Measurements from ENCODE around the gene TP53BP1. TPM values are rescaled to one million over a fixed set of nuclear protein-coding genes. Genes with fewer than 3 reads are reported as not detected.
"Not testable (repeated sequence)": the region's sequence is repeated elsewhere in the genome, so short reads cannot be mapped to it uniquely, and the experiment has no call there.

TP53BP1 gene
- total RNA-seq, 2 experiments from 2014 or later: 27.1 to 27.5 TPM

GRCh38 chr15:43408789-43409188 lies 84.2 kb downstream of the TP53BP1 start:
- Mint-ChIP-seq H3K36me3 (peaks cover 31% of the 10 kb centered on the region), H3K4me3 (no peak overlapping the region), H3K27ac (no peak overlapping the region), H3K4me1 (no peaks in the 10 kb centered on the region), H3K27me3 (no peaks in the 10 kb centered on the region), H3K9me3 (no peaks in the 10 kb centered on the region)
- DNase-seq (no peak), ATAC-seq (ENCODE audit: low read depth) (no peak)
- POLR2A ChIA-PET: no interaction called here

- H3K36me3 Mint-ChIP-seq: peaks cover 30% of the 10 kb centered on the region
- no peak for ATAC-seq (ENCODE audit: low read depth)
- H3K27ac Mint-ChIP-seq: no peak overlapping the region
These were observed 86.1 kb downstream of the TP53BP1 start for GRCh38 chr15:43406808-43407207.

DNA sequence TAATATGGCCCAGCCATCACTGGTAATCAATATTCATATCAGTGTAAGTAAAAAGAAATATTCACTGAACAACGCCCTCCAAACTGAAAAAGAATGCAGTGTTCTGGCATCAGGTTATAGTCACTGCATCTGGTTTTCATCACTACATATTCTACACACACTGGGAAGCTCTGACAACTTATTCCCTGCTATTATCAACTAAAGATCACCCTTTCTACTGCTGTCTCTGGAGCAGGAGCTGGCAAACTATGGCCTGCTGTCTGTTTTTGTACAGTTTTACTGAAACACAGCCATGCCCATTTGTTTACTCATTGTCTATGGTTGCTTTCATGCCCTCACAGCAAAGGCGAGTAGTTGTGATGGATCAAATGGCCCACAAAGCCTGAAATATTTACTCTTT lies 86.8 kb downstream of the TP53BP1 start:
- H3K4me3 Mint-ChIP-seq: no peak overlapping the region
- peaks cover 32% of the 10 kb centered on the region for H3K36me3 Mint-ChIP-seq
- POLR2A ChIA-PET: interaction anchor here (1.0 kb wide), 1 partner anchor 10 kb away, joined by 3 read pairs; no protein-coding TSS in a partner anchor

More at GRCh38 chr15:43406808-43407207, 86.1 kb downstream of the TP53BP1 start:
- Mint-ChIP-seq H3K4me1 (no peaks in the 10 kb centered on the region), H3K27me3 (no peaks in the 10 kb centered on the region), H3K9me3 (no peaks in the 10 kb centered on the region), H3K4me3 (no peak overlapping the region)
- POLR2A ChIA-PET: interaction anchor here (1.0 kb wide), 1 partner anchor 10 kb away, joined by 3 read pairs; no protein-coding TSS in a partner anchor
- DNase-seq: no peak

DNA sequence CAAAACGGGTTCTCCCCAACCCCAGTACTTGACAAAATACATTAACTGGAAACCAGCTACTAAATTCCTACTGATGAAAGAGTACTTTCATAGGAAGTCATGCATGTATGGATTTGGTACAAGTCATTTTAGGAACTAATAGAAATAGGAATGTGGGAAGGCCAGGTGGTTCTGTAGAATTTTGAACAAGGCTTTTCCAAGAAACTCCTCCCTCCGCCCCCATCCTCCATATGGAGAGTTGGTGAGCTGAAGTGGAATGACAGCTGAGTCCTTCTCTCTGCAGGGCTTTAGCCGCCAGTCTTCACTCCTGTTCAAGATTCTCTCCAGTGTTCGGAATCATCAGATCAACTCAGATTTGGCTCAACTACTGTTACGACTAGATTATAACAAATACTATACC lies 88.8 kb downstream of the TP53BP1 start:
- H3K4me1 Mint-ChIP-seq: no peaks in the 10 kb centered on the region
- no peaks in the 10 kb centered on the region for H3K9me3 Mint-ChIP-seq
- POLR2A ChIA-PET: no interaction called here
- H3K36me3 Mint-ChIP-seq: peaks cover 29% of the 10 kb centered on the region
- H3K27ac Mint-ChIP-seq: no peak overlapping the region
- no peak for ATAC-seq (ENCODE audit: low read depth)
- no peak overlapping the region for H3K4me3 Mint-ChIP-seq
- no peaks in the 10 kb centered on the region for H3K27me3 Mint-ChIP-seq
- no peak for DNase-seq

More for the DNA sequence above, 86.8 kb downstream of the TP53BP1 start:
- ATAC-seq (ENCODE audit: low read depth) (no peak), DNase-seq (no peak)
- H3K9me3 Mint-ChIP-seq: no peaks in the 10 kb centered on the region
- H3K27me3 Mint-ChIP-seq: no peaks in the 10 kb centered on the region
- H3K4me1 Mint-ChIP-seq: no peaks in the 10 kb centered on the region
- no peak overlapping the region for H3K27ac Mint-ChIP-seq

- H3K27me3 Mint-ChIP-seq: no peaks in the 10 kb centered on the region
- H3K4me3 Mint-ChIP-seq: no peak overlapping the region
- H3K36me3 Mint-ChIP-seq: peaks cover 30% of the 10 kb centered on the region
- H3K4me1 Mint-ChIP-seq: no peaks in the 10 kb centered on the region
- DNase-seq (no peak), ATAC-seq (ENCODE audit: low read depth) (no peak)
- POLR2A ChIA-PET: interaction anchor here (1.0 kb wide), 1 partner anchor 14 kb away, joined by 3 read pairs; no protein-coding TSS in a partner anchor
- no peaks in the 10 kb centered on the region for H3K9me3 Mint-ChIP-seq
- no peak overlapping the region for H3K27ac Mint-ChIP-seq
These were observed 89.3 kb downstream of the TP53BP1 start for GRCh38 chr15:43403616-43404015.

DNA sequence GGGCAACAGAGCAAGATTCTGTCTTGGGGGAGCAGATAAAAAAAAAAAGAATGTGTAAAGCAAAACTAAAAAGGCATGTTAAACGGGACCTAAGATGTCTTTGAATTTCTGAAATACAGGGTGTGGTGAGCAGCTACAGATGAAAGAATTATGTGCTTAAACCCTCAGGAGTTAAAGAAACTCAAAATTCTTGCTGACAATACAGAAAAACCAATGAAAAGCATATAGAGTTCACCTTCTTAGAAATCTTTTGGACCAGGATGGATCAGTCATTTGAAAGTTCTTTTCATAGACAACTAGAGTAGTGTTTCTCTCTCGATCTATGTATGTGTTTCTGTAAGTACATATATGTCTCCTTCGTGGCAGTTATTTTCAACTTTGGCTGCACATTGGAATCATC lies 90.7 kb downstream of the TP53BP1 start:
- H3K4me1 Mint-ChIP-seq: no peaks in the 10 kb centered on the region
- no peaks in the 10 kb centered on the region for H3K27me3 Mint-ChIP-seq
- no peaks in the 10 kb centered on the region for H3K9me3 Mint-ChIP-seq
- no peak overlapping the region for H3K27ac Mint-ChIP-seq
- POLR2A ChIA-PET: no interaction called here
- DNase-seq: no peak
- no peak for ATAC-seq (ENCODE audit: low read depth)
- H3K4me3 Mint-ChIP-seq: no peak overlapping the region
- peaks cover 25% of the 10 kb centered on the region for H3K36me3 Mint-ChIP-seq

GRCh38 chr15:43393592-43393991 lies 99.4 kb downstream of the TP53BP1 start:
- DNase-seq; POLR2A ChIA-PET; H3K4me1 Mint-ChIP-seq; H3K27ac Mint-ChIP-seq; ATAC-seq (ENCODE audit: low read depth); H3K9me3 Mint-ChIP-seq; H3K27me3 Mint-ChIP-seq; H3K4me3 Mint-ChIP-seq: not testable (repeated sequence)
- peaks cover 32% of the 10 kb centered on the region for H3K36me3 Mint-ChIP-seq

- H3K9me3 Mint-ChIP-seq: no peaks in the 10 kb centered on the region
- peaks cover 2% of the 10 kb centered on the region for H3K4me1 Mint-ChIP-seq
- ATAC-seq (ENCODE audit: low read depth) (no peak), DNase-seq (no peak)
- peaks cover 37% of the 10 kb centered on the region for H3K36me3 Mint-ChIP-seq
- no peak overlapping the region for H3K4me3 Mint-ChIP-seq
- POLR2A ChIA-PET: no interaction called here
- no peaks in the 10 kb centered on the region for H3K27me3 Mint-ChIP-seq
- H3K27ac Mint-ChIP-seq: no peak overlapping the region
These were observed 102.2 kb downstream of the TP53BP1 start for GRCh38 chr15:43390723-43391122.

DNA sequence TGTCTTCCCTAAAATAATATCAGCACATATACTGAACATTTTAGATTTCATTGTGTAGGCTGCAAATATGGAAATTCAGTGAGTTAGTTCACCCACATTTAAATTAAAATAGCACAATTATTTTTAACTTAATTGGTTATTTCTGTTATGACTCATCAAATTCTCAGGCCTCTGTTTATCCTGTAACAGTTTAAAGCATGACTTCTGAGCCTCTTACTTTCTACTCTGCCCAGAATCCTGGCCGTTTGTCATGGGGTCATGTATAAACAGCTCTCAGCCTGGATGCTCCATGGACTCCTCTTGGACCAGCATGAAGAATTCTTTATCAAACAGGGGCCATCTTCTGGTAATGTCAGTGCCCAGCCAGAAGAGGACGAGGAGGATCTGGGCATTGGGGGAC lies 109.9 kb downstream of the TP53BP1 start:
- H3K9me3 Mint-ChIP-seq: no peaks in the 10 kb centered on the region
- no peaks in the 10 kb centered on the region for H3K27me3 Mint-ChIP-seq
- H3K27ac Mint-ChIP-seq: no peak overlapping the region
- no peaks in the 10 kb centered on the region for H3K4me1 Mint-ChIP-seq
- POLR2A ChIA-PET: no interaction called here
- DNase-seq (no peak), ATAC-seq (ENCODE audit: low read depth) (no peak)
- H3K36me3 Mint-ChIP-seq: peaks cover 44% of the 10 kb centered on the region
- H3K4me3 Mint-ChIP-seq: no peak overlapping the region

DNA sequence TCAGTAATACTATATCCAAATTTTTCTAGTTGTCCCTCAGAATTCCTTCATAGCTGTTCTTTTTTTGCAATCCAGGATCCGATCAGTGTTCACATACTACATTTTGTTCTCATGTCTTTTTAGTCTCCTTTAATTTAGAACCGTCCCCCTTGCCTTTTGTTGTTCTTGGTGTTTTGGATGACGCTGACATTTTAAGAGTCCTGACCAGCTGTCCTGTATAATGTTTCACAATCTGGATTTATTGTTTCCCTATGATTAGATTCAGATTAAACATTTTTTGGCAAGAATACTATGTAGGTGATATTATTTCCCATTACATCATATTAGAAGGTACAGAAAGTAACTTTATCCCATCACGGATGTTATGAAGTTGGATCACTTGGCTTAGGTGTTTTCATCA lies 110.6 kb downstream of the TP53BP1 start:
- Mint-ChIP-seq H3K9me3 (no peaks in the 10 kb centered on the region), H3K4me1 (no peaks in the 10 kb centered on the region), H3K27ac (no peak overlapping the region), H3K36me3 (peaks cover 50% of the 10 kb centered on the region), H3K4me3 (no peak overlapping the region), H3K27me3 (no peaks in the 10 kb centered on the region)
- ATAC-seq (ENCODE audit: low read depth) (no peak), DNase-seq (no peak)
- POLR2A ChIA-PET: no interaction called here

DNA sequence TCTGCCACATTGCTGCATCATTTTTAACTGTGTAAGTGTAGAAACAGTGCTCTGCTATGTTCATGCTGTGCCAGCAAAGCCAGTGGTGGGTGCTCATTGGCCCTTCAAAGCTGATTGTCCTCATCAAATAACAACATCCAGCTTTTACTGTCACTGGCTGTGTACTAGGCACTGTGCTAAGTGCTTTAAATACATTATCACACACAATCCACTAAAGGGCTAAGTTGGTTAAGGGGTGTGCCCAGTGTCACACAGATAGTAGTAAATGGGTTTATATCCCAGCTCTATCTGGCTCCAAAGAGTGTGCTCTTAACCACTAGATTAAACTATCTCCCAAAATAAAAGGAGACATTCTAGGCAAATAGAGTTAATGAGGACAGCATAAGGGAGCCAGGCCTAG lies 114.4 kb downstream of the TP53BP1 start:
- H3K9me3 Mint-ChIP-seq: no peaks in the 10 kb centered on the region
- POLR2A ChIA-PET: no interaction called here
- ATAC-seq (ENCODE audit: low read depth) (no peak), DNase-seq (no peak)
- H3K27me3 Mint-ChIP-seq: no peaks in the 10 kb centered on the region
- H3K4me1 Mint-ChIP-seq: peaks cover 1% of the 10 kb centered on the region
- no peak overlapping the region for H3K27ac Mint-ChIP-seq
- peaks cover 31% of the 10 kb centered on the region for H3K36me3 Mint-ChIP-seq
- H3K4me3 Mint-ChIP-seq: no peak overlapping the region

DNA sequence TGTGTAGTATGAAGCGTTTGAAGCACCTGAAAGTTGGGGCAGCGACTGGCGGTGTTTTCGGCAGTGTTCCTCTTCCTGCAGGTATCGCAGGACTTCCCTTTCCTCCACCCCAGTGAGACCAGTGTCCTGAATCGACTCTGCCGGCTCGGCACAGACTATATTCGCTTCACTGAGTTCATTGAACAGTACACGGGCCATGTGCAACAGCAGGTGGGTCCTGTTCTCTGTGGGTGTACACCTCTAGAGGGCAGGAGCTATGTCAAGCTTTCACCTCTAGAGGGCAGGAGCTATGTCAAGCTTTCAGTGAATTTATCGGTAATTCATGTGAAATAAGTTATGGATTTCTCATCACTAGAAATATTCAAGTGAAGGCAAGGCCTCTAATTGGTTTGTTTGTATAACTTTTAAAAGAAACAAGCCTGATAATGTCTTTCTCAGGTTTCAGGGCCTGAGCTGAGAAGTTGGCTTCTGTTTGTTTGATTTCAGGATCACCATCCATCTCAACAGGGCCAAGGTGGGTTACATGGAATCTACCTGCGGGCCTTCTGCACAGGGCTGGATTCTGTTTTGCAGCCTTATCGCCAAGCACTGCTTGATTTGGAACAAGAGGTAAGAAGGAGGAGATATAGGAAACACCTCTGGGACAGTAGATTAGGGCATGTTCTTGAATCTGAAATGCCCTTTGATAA lies 116.8 kb downstream of the TP53BP1 start:
- POLR2A ChIA-PET: no interaction called here
- peak; percentile 41 for ATAC-seq (ENCODE audit: low read depth)
- DNase-seq: no peak
- Mint-ChIP-seq H3K4me3 (no peak overlapping the region), H3K36me3 (peaks cover 27% of the 10 kb centered on the region), H3K4me1 (peaks cover 13% of the 10 kb centered on the region), H3K27ac (no peak overlapping the region), H3K27me3 (no peaks in the 10 kb centered on the region), H3K9me3 (no peaks in the 10 kb centered on the region)

- POLR2A ChIA-PET: interaction anchor here (0.5 to 2.3 kb wide), 10 partner anchors 9 to 1710 kb away, joined by 3 to 9 read pairs (median 3); partner anchors contain the start of gene ELL3
- Mint-ChIP-seq H3K4me3 (peak within 1 kb of the TSS; percentile 88), H3K36me3 (peaks cover 40% of the 10 kb centered on the region), H3K27me3 (no peaks in the 10 kb centered on the region), H3K4me1 (peaks cover 33% of the 10 kb centered on the region), H3K9me3 (peaks cover 3% of the 10 kb centered on the region), H3K27ac (peak within 1 kb of the TSS; percentile 85)
- DNase-seq: peak; percentile 89
- peak; percentile 83 for ATAC-seq (ENCODE audit: low read depth)
These were observed 121.7 kb downstream of the TP53BP1 start, which contains the start of the genes TUBGCP4 and ZSCAN29 for GRCh38 chr15:43370975-43371974. Gene TUBGCP4, plus strand, starts transcription at chr15:43371101. Its CDS starts 254 bp downstream, at chr15:43371355. Gene ZSCAN29, minus strand, starts transcription at chr15:43371043. Its CDS starts 1,130 bp downstream, at chr15:43369913.
